MM.1S (cell line): ENCODE measurements around the gene RECQL5.

ENCODE experiments used
- CTCF ChIP-seq: fragments of 300-600 bp; sonication (generic); IDR thresholded peaks from 2 replicates; pipeline ENCODE4 v1.5.1; 2016; ENCODE audit warnings: antibody characterized with exemption, low read length, mixed read lengths
- EZH2 ChIP-seq: fragments of 300-600 bp; sonication (generic); optimal IDR thresholded peaks from 2 replicates; pipeline ENCODE3; 2017; ENCODE audit warnings: low read depth, mild to moderate bottlenecking, antibody characterized with exemption, low read length, mixed read lengths

GRCh38 chr17:75612906-75613626 lies 53.9 kb downstream of the RECQL5 start:
- no peak for TF ChIP-seq CTCF
- no peak for TF ChIP-seq EZH2
